DMS114 treated with DMSO at 0.1 percent for 48 hours (cell line): ENCODE results near the gene CAMK1G.
A peak's percentile ranks its signal among the peaks of the same experiment; 100 is the strongest.

Experiments
- DNase-seq: peaks from one replicate; lab custom pipeline; 2025; ENCODE audit not compliant: unreplicated experiment; lab: John Stamatoyannopoulos, UW

Gene CAMK1G

GRCh38 chr1:209618291-209618690, 34.8 kb downstream of the CAMK1G start:
- DNase-seq, result no peak

DNA sequence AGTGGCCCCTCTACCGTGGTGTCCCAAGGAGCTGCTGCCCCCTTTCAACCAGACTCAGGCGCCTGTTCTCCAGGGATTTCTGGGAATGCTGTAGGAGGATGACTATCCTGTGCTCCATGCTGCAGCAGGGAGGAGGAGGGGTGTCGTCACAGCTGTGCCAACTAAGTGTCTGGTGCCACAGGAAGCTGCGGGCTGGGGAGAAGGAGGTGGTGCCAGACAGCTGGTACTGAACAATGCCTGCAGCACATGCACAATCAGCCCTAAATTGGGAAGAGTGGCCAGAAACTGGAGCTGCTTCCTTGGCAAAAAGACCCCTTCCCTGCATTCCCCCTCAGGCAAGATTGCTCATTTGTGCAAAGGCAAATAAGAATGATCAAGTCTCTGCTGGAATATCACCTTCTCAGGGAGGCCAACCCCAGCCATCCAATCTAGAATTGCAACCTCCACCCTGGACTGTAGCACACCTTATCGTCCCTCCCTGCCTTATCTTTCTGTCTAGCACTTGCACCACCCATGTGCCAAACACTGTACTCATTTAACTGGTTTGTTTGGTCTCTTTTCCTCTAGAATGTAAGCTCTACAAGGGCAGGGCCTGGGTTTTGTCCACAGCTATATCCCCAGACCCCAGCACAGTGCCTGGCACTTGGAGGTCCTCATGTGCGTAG, 35.4 kb downstream of the CAMK1G start:
- no peak for DNase-seq

- DNase-seq, result no peak
Observed at GRCh38 chr1:209619696-209620486, 36.4 kb downstream of the CAMK1G start.

GRCh38 chr1:209620487-209620884, 37.0 kb downstream of the CAMK1G start:
- DNase-seq, result no peak

- no peak for DNase-seq
Observed at GRCh38 chr1:209621286-209621685, 37.8 kb downstream of the CAMK1G start.

DNA sequence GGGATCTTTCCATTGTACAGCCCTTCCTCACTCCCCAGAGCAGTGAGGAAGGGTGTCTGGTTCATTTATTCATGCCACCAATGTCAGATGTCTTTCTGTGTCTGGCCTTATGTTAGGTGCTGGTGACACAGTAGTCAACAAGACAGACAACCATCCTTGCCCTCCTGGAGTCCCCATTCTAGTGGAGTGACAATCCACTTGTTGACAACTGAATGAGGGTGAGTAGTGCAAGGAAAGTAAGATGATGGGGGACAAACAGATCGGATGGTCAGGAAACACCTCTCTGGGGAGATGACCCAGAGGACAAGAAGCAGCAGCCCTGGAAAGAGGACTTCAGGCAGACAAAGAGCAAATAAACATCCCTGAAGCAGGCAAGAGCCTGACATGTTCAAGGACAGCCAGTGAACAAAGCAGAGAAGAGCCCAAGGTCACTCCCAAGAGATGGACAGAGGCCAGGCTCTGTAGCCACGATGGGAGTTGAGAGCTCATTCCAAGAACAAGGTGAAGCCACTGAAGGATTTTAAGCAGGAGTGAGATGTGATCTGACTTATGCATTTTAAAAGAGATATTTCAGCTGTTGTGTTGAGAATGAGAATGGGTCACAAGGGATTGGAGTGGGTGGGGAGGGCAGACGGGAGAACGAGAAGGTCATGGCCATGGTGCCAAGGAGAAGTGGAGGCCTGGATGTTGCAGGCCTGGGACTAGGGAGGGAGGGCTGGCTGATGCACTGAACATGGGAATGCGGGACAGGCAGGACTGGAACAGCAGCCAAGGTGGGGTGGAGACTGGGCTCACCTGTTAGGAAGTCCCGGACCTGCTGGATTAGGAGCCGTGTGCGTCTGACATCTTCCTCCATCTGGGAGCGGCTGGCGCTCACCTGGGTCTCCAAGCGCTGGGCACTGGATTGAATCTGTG, 38.5 kb downstream of the CAMK1G start:
- no peak for DNase-seq

DNA sequence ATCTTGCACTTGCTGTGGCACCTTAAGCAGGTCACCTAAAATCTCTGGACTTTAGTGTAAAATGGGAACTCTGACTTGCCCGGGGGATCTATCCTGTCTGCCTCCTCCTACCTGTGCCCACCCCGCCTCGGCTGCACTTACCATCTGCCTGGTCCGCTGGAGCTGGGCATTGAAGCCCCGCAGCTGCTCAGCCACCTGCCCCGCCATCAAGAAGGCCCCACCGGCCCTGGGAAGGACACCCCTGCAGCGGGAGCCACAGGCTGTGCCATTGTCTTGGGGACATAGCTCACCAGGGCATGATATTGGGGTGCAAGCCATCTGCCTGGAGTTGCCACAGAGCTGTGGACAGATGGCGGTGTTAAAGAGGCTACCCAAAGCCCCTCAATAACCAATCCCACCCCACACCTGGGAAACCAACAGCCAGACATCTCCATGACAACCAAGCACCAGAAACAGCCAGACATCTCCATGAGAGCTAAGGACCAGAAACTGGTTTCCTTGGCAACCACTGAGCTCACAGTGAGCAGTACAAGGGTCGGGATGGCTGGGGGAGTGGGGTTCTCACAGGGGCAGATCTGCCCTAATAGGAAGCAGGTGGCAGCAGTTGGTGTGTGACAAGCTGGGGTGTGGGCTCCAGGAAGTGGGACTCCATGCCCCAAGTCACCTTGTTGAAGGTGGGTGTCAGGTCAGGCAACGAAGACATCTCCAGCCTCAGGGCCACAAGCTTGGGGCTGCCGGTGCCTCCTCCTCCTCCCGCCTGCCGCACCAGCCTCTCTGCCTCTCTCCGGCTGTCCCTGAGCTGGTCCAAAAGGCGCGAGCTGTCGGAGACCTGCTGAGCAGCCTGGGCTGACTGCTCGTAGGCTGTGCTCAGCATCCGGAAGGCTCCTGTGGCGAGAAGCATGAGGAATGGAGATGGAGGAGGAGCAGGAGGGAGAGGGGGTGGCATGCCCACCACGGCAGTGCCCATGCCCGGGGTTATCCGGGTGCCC, 39.6 kb downstream of the CAMK1G start:
- no peak for DNase-seq

GRCh38 chr1:209624558-209625549, 41.3 kb downstream of the CAMK1G start:
- DNase-seq, result no peak

- DNase-seq, result no peak
Observed at GRCh38 chr1:209625791-209626285, 42.3 kb downstream of the CAMK1G start.

GRCh38 chr1:209626346-209627026, 43.0 kb downstream of the CAMK1G start:
- no peak for DNase-seq

DNA sequence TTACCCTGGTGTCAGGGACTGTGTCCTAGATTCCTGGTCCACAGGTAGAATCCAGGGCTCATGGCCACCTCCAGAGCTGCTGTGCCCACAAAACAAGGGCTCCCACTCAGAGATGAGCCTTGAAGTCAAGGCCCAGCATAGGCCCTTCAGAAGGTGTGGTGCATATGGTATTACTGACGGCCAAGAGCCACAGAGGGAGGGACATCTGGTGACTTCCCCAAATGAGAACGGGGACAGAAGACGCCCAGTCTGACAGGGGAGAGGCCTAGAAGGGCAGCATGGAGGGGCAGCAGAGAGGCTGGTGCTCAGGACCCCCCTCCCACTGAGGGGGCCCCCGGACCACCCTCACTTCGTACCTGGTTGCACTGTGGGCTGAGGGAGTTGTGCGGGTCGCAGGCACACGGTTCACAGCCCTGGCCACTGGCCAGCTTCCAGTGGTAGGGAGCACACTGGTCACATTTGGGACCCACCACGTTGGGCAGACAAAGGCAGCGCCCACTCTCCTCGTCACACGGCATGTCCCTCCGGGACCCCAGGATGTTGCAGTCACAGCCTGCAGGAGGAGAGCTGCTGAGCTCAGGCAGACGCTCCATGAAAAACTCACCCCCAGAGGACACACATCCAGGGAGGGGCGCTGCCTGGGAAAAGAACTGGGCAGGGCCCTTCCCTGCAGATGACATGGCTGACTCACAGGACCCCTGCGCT, 43.7 kb downstream of the CAMK1G start:
- DNase-seq, result no peak

- peak; percentile 36 for DNase-seq
Observed at GRCh38 chr1:209627732-209628196, 44.2 kb downstream of the CAMK1G start.

- no peak for DNase-seq
Observed at GRCh38 chr1:209628618-209629299, 45.2 kb downstream of the CAMK1G start.

GRCh38 chr1:209629621-209630382, 46.3 kb downstream of the CAMK1G start:
- no peak for DNase-seq

DNA sequence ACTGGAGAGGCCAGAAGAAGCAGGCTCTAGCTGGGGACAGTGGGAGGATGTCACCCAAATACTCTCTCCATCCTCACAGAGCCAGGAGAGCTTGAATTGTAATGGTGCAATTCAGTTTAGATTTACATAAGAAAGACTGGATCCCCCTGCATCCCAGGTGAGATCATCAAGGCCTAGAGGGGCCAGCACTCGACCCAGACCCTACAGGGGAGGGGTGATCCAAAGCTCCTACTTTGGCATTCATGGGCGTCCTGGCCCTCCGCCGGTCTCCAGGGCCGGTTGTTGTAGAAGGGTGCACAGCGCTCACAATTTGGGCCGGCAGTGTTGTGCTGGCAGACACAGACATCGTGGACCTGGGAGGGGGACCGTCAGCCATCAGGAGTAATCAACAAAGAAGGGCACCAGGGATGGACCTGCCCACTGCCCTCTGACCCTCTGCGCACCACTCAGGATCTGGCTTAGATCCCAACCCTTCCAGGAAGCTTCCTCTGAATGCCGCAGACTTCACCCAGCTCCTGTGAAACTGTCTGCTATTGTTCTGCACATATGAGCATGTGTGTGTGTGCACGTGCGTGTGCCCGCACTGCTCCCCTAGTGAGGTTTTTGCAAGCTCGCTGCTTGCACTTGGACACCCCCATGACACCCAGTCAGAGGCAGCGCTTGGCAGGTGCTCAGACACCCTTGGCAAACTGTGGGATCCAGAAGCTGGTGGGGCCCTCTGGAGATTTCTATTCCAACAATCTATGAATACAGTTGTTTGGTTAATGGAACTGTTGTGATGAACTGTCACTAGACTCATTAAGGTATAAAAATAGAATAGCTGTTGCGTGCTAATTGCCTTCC, 47.1 kb downstream of the CAMK1G start:
- DNase-seq, result no peak
